ENCODE results near the gene CKS2.

GRCh38 chr9:89352874-89353649, 42.1 kb downstream of the CKS2 start:
- no peak for TF ChIP-seq POLR2AphosphoS5 (IDR thresholded peaks at IDR 0.05)
- TF ChIP-seq CTCF (IDR thresholded peaks at IDR 0.05), result no peak

All from suprapubic skin (tissue), 3 donors.